OCI-LY3 (cell line): Measurements from ENCODE around the gene UGDH.

Experiments used
- EZH2phosphoT487 ChIP-seq: fragments of 200-600 bp; shearing (Covaris generic); IDR thresholded peaks from 2 replicates; pipeline ENCODE4 v1.6.1; 2018; ENCODE audit warnings: antibody characterized with exemption, mixed run types, low read depth
- TF ChIP-seq, protein P1 (sequence below): fragments of 200-600, 300-600 bp; sonication (generic); IDR thresholded peaks from 2 replicates; pipeline ENCODE4 v1.5.1; 2014; ENCODE audit warnings: antibody characterized with exemption, low read length, low read depth

DNA sequence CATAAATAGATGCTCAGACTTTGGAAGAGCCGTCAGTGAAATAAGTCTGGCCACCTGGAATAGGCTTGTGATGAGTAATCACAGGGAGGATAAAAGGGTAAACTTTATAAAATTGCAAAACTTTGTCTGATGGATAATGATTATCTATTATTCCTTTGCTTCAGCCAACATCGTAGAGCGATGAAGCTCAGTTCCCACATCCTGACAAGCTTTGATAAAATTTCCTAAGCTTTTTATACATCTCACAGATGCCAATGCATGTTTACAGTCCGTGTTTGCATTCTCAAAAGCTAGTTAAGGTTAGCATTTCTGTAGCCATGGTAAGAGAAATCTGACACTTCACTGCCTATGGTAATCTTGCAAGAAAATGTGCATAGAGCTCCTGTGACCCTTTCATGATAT is 15.4 kb upstream of the UGDH start:
- TF ChIP-seq, protein P1, sequence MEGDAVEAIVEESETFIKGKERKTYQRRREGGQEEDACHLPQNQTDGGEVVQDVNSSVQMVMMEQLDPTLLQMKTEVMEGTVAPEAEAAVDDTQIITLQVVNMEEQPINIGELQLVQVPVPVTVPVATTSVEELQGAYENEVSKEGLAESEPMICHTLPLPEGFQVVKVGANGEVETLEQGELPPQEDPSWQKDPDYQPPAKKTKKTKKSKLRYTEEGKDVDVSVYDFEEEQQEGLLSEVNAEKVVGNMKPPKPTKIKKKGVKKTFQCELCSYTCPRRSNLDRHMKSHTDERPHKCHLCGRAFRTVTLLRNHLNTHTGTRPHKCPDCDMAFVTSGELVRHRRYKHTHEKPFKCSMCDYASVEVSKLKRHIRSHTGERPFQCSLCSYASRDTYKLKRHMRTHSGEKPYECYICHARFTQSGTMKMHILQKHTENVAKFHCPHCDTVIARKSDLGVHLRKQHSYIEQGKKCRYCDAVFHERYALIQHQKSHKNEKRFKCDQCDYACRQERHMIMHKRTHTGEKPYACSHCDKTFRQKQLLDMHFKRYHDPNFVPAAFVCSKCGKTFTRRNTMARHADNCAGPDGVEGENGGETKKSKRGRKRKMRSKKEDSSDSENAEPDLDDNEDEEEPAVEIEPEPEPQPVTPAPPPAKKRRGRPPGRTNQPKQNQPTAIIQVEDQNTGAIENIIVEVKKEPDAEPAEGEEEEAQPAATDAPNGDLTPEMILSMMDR = no peak
- no peak for TF ChIP-seq EZH2phosphoT487
